SK-N-SH (cell line): ENCODE measurements around the gene DRG1.

Experiments used
- CTCF ChIP-seq: fragments of 200-600 bp; sonication (generic); IDR thresholded peaks from 2 replicates; pipeline ENCODE4 v1.6.1; 2017; ENCODE audit warnings: antibody characterized with exemption, mild to moderate bottlenecking, moderate library complexity
- ELF1 ChIP-seq: IDR thresholded peaks from 2 replicates; pipeline ENCODE4 v1.4.0; 2012
- EZH2phosphoT487 ChIP-seq: fragments of 200-600 bp; sonication (generic); IDR thresholded peaks from 2 replicates; pipeline ENCODE4 v1.6.1; 2017; ENCODE audit warnings: low read depth, mixed run types, mild to moderate bottlenecking, antibody characterized with exemption, moderate library complexity, borderline replicate concordance
- FOXM1 ChIP-seq: IDR thresholded peaks from 2 replicates; pipeline ENCODE4 v1.4.0; 2012; ENCODE audit warnings: low read depth, mild to moderate bottlenecking
- GABPA ChIP-seq: IDR thresholded peaks from 2 replicates; pipeline ENCODE4 v1.4.0; 2012; ENCODE audit warnings: low read depth, mild to moderate bottlenecking
- MAX ChIP-seq: IDR thresholded peaks from 2 replicates; pipeline ENCODE4 v1.4.0; 2012; ENCODE audit warnings: low read depth
- NFIC ChIP-seq: IDR thresholded peaks from 2 replicates; pipeline ENCODE4 v1.4.0; 2012; ENCODE audit warnings: borderline replicate concordance
- RAD21 ChIP-seq: IDR thresholded peaks from 2 replicates; pipeline ENCODE4 v1.6.1; 2012; ENCODE audit warnings: mild to moderate bottlenecking, low read length
- REST ChIP-seq: IDR thresholded peaks from 2 replicates; pipeline ENCODE4 v1.6.1; 2012; ENCODE audit warnings: mild to moderate bottlenecking, low read depth, low read length, moderate library complexity
- RFX5 ChIP-seq: IDR thresholded peaks from 2 replicates; pipeline ENCODE4 v1.6.1; 2012; ENCODE audit warnings: mild to moderate bottlenecking, improper control_type of control experiment, low read length
- SMC3 ChIP-seq: IDR thresholded peaks from 2 replicates; pipeline ENCODE4 v1.6.1; 2012; ENCODE audit warnings: low read depth, low read length, improper control_type of control experiment
- USF2 ChIP-seq: fragments of 150-350 bp; IDR thresholded peaks from 2 replicates; pipeline ENCODE4 v1.6.1; 2017; ENCODE audit warnings: antibody characterized with exemption, low read length, low read depth, borderline replicate concordance
- ZBTB33 ChIP-seq: IDR thresholded peaks from 2 replicates; pipeline ENCODE4 v1.4.0; 2012; ENCODE audit warnings: low read depth, borderline replicate concordance

GRCh38 chr22:31400023-31400397 is 606 bp downstream of the DRG1 start:
- TF ChIP-seq FOXM1 (no peak), CTCF (no peak), NFIC (no peak), REST (no peak), USF2 (no peak), GABPA (no peak), ZBTB33 (no peak), ELF1 (no peak), EZH2phosphoT487 (no peak), SMC3 (no peak), RFX5 (no peak), MAX (no peak), RAD21 (no peak)
